T-helper 1 cell treated with Interleukin-12 subunit alpha and Interleukin-12 subunit beta and Interleukin-4 antibody, amounts not matched to agents 30 μg/mL and 1 μg/mL, for 36 hours (primary cell): ENCODE measurements around the gene ELMO1.

Source experiments
- H3K27ac Mint-ChIP-seq: one replicate; pipeline ENCODE4 v1.8.0; 2021; ENCODE audit warnings: mild to moderate bottlenecking, mixed read lengths
- H3K27me3 Mint-ChIP-seq: one replicate; pipeline ENCODE4 v1.8.0; 2021; ENCODE audit warnings: low read depth, mixed read lengths
- H3K36me3 Mint-ChIP-seq: one replicate; pipeline ENCODE4 v1.8.0; 2021; ENCODE audit warnings: low read depth, mixed read lengths
- H3K4me1 Mint-ChIP-seq: one replicate; pipeline ENCODE4 v1.8.0; 2021; ENCODE audit warnings: low read depth, mixed read lengths
- H3K4me3 Mint-ChIP-seq: one replicate; pipeline ENCODE4 v1.8.0; 2021; ENCODE audit warnings: mild to moderate bottlenecking, moderate library complexity, mixed read lengths
- H3K9me3 Mint-ChIP-seq: one replicate; pipeline ENCODE4 v1.8.0; 2021; ENCODE audit warnings: mixed read lengths

Gene ELMO1

DNA sequence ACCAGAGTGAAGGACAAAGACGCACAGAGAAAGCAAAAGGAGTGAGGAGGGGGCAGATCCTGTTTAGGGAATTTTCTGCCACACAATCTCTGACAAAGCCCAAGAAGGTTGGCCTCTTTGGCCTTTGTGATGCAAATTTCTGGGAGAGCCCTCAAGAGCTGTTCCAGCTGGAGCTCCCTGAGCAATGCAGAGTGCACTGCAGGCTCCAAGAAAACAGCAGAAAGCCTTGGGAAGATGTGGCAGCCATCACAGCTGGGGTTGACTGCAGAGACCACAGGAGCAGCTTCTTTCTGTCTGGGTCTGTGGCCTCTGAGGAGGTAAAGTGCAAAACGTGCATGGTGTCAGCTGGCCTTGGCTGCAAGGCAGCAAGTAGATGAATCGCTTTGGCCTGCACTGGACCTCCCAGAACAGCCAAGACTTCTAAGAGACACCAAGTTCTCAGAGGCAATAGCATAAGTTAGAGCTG lies 200.2 kb downstream of the ELMO1 start:
- H3K4me3 Mint-ChIP-seq = no peak overlapping the region
- H3K4me1 Mint-ChIP-seq = peaks cover 13% of the 10 kb centered on the region
- H3K27me3 Mint-ChIP-seq = no peaks in the 10 kb centered on the region
- peaks cover 22% of the 10 kb centered on the region for H3K36me3 Mint-ChIP-seq
- H3K9me3 Mint-ChIP-seq = no peaks in the 10 kb centered on the region
- no peak overlapping the region for H3K27ac Mint-ChIP-seq

DNA sequence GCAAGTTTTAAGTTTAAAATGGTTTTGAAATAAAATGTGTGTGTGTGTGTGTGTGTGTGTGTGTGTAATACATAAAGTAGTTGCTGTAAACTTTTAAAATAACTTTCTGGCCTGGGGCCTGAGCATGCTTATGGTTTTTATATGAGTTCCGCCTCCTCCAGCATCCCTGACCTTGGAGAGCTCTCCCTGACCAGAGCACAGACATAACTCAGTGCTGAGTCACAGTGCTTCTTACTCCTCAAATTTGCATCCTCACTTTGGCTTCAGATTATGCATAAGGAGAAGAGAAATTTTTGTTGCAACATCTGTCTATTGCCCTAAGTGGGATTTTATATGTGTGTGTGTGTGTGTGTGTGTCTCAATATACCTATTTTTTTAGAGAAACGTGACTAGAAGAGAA lies 200.8 kb downstream of the ELMO1 start:
- H3K27ac Mint-ChIP-seq = no peak overlapping the region
- no peak overlapping the region for H3K4me3 Mint-ChIP-seq
- H3K4me1 Mint-ChIP-seq = peaks cover 13% of the 10 kb centered on the region
- H3K36me3 Mint-ChIP-seq = peaks cover 17% of the 10 kb centered on the region
- H3K9me3 Mint-ChIP-seq = no peaks in the 10 kb centered on the region
- no peaks in the 10 kb centered on the region for H3K27me3 Mint-ChIP-seq

DNA sequence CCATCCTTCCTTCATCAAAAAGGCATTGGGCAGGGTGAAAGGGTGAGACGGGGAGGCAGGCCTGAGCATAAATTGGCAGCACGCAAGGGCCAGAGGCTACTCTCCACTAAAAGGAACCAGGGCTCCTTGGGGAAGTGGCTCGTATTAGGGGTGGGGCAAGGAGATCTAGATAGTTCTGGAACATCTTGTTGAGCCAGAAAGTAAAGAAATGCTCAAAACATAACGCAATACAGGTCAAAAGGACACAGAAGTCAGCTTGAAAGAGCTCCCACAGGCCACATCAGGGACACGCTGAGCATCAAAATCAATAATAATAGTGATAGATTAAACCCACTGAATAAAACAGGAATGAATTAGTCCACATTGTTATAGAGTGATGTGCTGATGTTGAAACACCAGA lies 203.1 kb downstream of the ELMO1 start:
- H3K36me3 Mint-ChIP-seq = peaks cover 5% of the 10 kb centered on the region
- no peak overlapping the region for H3K4me3 Mint-ChIP-seq
- H3K27ac Mint-ChIP-seq = no peak overlapping the region
- H3K4me1 Mint-ChIP-seq = peaks cover 6% of the 10 kb centered on the region
- H3K9me3 Mint-ChIP-seq = no peaks in the 10 kb centered on the region
- no peaks in the 10 kb centered on the region for H3K27me3 Mint-ChIP-seq

DNA sequence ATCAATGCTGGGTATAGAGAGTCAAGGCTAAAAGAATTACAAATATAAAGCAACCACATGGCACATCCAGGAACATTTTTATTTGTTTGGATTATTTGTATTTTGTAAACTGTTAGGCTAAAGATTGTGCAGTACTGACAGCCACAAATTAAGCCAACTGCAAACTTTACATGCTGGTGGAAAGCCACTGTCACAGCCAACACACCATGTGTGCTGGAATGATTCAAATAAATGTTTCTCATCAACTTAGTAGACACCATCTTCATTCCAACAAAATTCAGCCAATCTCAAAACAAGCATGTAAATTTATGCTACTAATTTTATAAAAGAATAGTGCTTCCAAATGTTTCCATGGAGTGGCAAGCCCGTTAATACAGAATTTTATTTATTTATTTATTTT lies 211.8 kb downstream of the ELMO1 start:
- peaks cover 2% of the 10 kb centered on the region for H3K4me1 Mint-ChIP-seq
- peaks cover 2% of the 10 kb centered on the region for H3K36me3 Mint-ChIP-seq
- no peak overlapping the region for H3K4me3 Mint-ChIP-seq
- no peak overlapping the region for H3K27ac Mint-ChIP-seq
- no peaks in the 10 kb centered on the region for H3K9me3 Mint-ChIP-seq
- no peaks in the 10 kb centered on the region for H3K27me3 Mint-ChIP-seq

DNA sequence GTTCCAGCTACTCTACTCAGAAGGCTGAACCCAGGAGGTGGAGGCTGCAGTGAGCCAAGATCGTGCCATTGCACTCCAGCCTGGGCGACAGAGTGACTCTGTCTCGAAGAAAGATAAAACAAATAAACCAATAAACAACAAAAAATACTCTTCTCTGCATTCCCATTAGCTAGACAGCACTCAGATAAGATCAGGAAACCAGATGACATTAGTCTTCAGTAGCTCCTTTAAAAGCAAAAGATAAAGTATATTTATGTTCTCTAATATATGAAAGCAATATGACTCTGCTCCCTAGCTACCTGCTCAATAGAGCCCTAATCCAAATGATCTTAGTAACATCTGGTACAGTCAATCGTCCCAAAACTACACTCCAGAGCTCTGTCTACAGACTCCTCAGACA lies 212.9 kb downstream of the ELMO1 start:
- no peaks in the 10 kb centered on the region for H3K27me3 Mint-ChIP-seq
- H3K36me3 Mint-ChIP-seq = peaks cover 6% of the 10 kb centered on the region
- H3K4me1 Mint-ChIP-seq = peaks cover 3% of the 10 kb centered on the region
- H3K4me3 Mint-ChIP-seq = no peak overlapping the region
- H3K9me3 Mint-ChIP-seq = no peaks in the 10 kb centered on the region
- H3K27ac Mint-ChIP-seq = no peak overlapping the region

DNA sequence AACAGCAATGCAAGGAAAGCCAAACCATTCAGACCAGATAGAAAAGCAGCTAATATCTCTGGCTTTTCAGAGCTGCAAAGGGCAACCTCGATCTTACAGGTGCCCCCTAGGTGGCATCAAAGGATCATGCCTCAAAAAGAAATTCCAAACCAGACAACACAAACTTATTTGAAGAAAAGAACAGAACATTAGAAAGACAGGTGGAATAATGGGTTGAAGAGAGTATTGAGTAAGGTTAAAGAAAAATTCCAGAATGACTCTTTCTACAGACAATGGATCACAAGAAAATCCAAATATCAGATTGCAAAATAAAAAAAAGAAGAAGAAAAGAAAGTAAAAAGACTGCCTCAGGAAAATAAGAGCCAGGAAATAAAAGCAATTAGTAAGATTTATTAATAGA lies 213.7 kb downstream of the ELMO1 start:
- Mint-ChIP-seq H3K9me3 (no peaks in the 10 kb centered on the region), H3K36me3 (peaks cover 6% of the 10 kb centered on the region), H3K4me3 (no peak overlapping the region), H3K4me1 (peaks cover 6% of the 10 kb centered on the region), H3K27ac (no peak overlapping the region), H3K27me3 (no peaks in the 10 kb centered on the region)

DNA sequence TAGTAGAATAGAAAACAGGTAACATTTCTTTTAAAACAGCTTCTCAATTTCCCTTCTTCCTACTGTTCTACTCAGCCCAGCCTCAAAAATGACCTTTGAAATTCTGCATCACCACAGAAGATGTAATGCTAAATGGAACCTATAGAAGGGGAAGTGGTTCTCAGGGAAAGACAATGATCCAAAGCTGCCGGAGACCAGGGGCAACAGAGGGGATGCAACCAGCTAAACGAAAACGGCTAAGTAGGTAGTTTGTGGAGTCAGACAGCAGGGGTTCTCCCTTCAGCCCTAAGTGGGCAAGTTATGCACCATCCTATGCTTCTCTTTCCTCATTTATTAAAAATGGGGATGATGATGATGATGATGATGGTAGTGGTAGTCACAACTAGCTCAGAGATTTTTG lies 214.3 kb downstream of the ELMO1 start:
- Mint-ChIP-seq H3K4me3 (no peak overlapping the region), H3K27ac (no peak overlapping the region), H3K4me1 (peaks cover 7% of the 10 kb centered on the region), H3K9me3 (no peaks in the 10 kb centered on the region), H3K36me3 (peaks cover 4% of the 10 kb centered on the region), H3K27me3 (no peaks in the 10 kb centered on the region)

DNA sequence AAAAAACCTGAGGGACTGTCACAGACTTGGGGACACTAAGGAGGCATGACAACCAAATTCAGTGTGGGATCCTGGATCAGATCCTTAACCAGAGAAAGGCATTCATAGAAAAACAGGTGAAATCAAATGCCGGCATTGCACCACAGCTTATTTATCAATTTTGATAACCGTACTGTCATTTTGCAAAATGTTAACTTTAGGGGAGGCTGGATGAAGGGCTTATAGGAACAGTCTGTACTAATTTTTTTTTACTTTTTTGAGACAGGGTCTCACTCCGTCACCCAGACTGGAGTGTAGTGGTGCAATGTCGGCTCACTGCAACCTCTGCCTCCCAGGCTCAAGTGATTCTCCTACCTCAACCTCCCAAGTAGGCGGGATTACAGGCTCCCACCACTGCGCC lies 217.1 kb downstream of the ELMO1 start:
- Mint-ChIP-seq H3K27me3 (no peaks in the 10 kb centered on the region), H3K4me3 (no peak overlapping the region), H3K36me3 (peaks cover 9% of the 10 kb centered on the region), H3K27ac (no peak overlapping the region), H3K4me1 (peaks cover 9% of the 10 kb centered on the region), H3K9me3 (no peaks in the 10 kb centered on the region)

DNA sequence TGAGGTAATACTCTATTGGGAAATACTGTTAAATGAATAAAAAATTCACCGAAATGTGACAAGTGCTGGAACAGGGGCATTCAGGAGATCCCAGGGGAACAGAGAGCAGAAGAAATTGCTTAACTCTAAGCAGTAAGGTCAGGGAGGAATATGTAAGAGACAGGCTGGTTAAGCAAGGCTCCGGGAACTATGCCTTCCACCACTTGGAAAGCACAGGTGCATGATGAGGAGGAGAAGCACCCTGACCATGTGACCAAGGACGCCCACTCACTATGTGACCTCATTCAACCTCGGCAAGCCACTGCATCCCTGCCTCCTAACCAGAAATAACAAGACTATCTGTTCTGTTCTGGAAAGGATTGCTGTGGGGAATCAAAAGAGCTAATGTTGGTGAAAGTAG lies 218.4 kb downstream of the ELMO1 start:
- Mint-ChIP-seq H3K36me3 (peaks cover 12% of the 10 kb centered on the region), H3K27ac (no peak overlapping the region), H3K27me3 (no peaks in the 10 kb centered on the region), H3K4me3 (no peak overlapping the region), H3K9me3 (no peaks in the 10 kb centered on the region), H3K4me1 (peaks cover 9% of the 10 kb centered on the region)

DNA sequence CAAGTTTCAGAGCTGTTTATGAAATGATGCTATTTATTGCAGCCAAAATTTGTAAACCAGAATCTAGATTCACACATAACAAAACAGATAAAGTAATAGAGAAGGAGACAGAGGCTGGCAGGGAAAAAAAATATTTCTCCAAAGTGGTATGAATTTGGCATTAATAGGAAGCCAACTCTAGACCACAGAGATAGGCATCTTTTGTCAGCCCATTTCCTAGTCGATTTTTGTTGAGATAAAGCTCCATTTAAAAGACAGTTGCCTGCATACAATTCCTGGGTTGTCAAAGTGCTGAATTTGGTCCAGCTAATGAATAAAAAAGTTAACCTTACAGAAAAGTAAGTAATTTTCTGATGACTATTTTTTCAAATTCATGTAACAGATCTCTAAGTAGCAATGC lies 219.3 kb downstream of the ELMO1 start:
- no peak overlapping the region for H3K4me3 Mint-ChIP-seq
- no peaks in the 10 kb centered on the region for H3K9me3 Mint-ChIP-seq
- peaks cover 12% of the 10 kb centered on the region for H3K36me3 Mint-ChIP-seq
- no peaks in the 10 kb centered on the region for H3K27me3 Mint-ChIP-seq
- peaks cover 7% of the 10 kb centered on the region for H3K4me1 Mint-ChIP-seq
- H3K27ac Mint-ChIP-seq = no peak overlapping the region

DNA sequence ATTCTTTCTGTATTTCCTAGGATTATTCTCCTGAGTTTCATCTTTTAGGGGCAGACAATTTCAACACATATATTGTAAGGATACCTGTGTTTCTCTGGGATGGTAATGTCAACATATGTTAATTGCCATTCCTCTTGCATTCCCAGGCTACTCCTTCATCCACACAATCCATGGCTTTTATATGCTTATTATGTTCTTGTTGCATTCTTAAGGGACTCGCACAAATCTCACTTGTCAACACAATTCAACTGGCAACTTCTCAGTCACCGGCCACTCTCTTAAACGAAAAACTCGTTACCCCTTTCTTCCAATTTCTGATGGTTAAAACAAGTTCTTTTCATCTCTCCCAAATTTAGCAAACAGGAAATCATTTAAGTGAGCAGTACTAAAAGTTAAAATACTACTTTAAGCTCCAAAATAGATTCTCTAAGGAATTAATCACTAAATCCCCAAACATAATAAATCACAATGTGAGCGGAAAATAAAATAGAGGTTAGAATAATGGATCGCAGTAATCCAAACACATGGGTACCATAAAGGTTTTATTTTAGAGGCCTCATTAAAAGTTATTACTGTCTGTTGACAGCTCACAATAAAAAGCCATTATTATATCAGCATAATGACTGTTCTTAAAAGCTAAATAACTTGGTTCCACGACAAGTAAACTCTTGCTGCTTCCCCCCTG lies 223.2 kb downstream of the ELMO1 start:
- Mint-ChIP-seq H3K27ac (no peak overlapping the region), H3K27me3 (no peaks in the 10 kb centered on the region), H3K36me3 (peaks cover 26% of the 10 kb centered on the region), H3K4me3 (no peak overlapping the region), H3K4me1 (peaks cover 6% of the 10 kb centered on the region), H3K9me3 (no peaks in the 10 kb centered on the region)

DNA sequence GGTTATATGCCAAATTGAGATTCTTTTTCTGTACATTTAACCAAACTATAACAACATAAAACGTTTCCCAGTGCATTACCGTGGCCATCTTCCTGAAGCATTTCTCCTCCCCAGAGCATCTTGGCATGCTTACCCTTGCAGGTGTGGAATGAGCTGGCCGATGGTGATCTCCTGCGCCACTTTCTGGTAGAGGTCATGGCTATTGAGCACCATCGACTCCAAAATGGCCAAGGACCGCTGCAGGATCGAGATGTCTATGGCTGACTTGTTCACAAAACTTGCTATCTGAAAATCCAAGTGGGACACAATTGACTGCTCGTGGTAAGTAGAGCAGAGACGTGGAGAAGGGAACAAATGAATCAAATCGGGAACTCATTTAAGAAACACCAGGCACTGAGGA lies 223.9 kb downstream of the ELMO1 start:
- Mint-ChIP-seq H3K27ac (no peak overlapping the region), H3K9me3 (no peaks in the 10 kb centered on the region), H3K4me3 (no peak overlapping the region), H3K36me3 (peaks cover 26% of the 10 kb centered on the region), H3K27me3 (no peaks in the 10 kb centered on the region), H3K4me1 (peaks cover 3% of the 10 kb centered on the region)

DNA sequence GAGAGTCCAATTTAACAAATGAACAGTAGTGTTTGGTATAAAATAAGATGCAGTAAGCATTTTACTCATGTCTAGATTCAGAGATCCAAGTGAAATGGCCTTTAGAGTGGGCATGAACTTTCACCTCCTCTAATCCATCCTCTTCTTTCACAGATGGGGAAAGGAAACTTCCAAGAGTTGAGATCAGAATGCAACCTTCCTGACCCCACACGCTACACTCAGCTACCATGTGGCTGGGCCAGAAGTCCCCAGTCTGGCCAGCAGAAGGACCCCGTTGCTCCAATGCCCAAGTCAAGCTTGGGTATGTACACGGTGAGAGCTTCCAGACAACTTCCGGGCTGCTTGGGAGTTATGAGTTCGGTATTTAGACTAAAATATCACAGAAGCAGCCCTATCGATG lies 228.0 kb downstream of the ELMO1 start:
- Mint-ChIP-seq H3K27me3 (no peaks in the 10 kb centered on the region), H3K4me3 (no peak overlapping the region), H3K27ac (peak overlapping the region; percentile 55), H3K9me3 (no peaks in the 10 kb centered on the region), H3K36me3 (peaks cover 18% of the 10 kb centered on the region), H3K4me1 (peaks cover 13% of the 10 kb centered on the region)

DNA sequence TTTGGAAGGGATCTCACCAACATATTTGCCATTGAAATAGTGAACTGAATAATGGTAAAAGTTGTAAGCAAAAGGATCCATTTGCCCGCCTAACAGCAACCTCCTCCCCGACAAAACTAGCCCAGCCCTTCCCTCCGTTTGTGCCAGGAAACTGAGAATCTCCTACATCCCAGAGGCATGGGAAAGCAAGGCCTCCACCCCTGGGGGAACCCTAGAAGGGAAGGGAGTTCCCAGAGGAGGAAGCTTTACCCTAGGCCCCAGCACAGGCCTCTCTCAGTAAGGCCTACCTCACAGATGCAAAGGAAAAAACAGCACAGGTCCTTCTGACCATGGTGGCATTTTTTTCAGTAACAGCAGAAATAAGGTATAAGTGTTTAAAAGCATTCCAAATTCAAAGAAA lies 229.7 kb downstream of the ELMO1 start:
- Mint-ChIP-seq H3K9me3 (no peaks in the 10 kb centered on the region), H3K36me3 (peaks cover 20% of the 10 kb centered on the region), H3K27me3 (no peaks in the 10 kb centered on the region), H3K4me3 (no peak overlapping the region), H3K27ac (peak overlapping the region; percentile 36), H3K4me1 (peaks cover 14% of the 10 kb centered on the region)

DNA sequence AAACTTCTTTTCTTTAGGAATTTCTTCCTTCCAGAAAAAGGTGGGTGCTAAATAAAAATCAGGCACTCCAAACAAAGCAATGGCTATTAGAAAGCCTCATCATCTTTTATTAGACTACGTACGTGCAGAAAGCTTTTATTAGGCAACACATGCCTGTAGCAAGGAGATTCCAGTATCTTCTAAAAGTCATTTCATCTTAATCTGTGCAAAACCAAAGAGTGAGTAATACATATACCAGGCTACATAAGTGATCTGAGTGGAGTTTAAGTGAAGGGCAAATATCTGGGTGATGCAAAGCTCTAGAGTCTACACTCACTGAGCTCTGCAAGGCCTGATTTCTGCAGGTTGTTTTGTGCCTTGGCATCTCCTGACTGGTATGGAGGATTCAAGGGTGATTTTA lies 231.7 kb downstream of the ELMO1 start:
- Mint-ChIP-seq H3K4me1 (peaks cover 14% of the 10 kb centered on the region), H3K9me3 (no peaks in the 10 kb centered on the region), H3K27ac (no peak overlapping the region), H3K4me3 (no peak overlapping the region), H3K36me3 (peaks cover 20% of the 10 kb centered on the region), H3K27me3 (no peaks in the 10 kb centered on the region)
